Measurements from ENCODE around the gene DISP2.

DISP2 gene

DNA sequence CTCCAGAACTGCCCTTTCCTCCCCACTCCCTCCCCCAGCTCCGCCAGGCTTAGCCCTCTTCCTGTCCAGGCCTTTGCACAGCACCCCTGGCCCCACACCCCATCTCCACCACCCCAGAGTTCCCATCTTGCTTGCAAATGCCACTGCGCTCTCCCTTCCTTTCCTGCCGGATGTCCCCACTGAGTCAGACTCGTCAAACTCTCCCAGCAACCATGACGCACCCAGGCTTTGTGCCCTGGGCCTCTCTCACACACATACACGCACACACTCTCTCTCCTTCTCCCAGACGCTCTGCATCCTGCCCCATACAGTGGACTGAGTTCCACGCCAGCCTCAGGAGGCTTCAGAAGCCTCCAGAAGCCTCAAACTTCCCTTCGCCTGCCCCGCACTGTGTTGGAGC, 14.5 kb upstream of the DISP2 start:
- no peak for DNase-seq

DNA sequence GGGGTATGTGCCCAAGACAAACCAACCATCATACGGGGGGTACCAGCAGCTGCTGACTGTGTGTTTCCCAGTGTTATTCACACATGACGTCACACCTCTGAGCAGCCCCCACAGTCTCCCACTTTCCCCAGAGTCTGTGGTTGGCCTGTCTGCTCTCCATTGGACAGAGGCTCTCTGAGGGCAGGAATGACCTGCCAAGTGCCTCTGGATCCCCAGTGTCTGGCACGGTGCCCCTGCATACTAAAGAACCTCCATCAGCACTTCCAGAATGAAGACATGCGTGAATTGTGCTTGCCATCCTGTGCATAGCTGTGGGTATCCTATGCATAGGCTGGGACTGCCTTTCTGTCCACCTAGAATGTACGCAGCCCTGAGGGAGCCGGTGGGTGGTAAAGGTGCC, 13.8 kb upstream of the DISP2 start:
- no peak for DNase-seq

DNA sequence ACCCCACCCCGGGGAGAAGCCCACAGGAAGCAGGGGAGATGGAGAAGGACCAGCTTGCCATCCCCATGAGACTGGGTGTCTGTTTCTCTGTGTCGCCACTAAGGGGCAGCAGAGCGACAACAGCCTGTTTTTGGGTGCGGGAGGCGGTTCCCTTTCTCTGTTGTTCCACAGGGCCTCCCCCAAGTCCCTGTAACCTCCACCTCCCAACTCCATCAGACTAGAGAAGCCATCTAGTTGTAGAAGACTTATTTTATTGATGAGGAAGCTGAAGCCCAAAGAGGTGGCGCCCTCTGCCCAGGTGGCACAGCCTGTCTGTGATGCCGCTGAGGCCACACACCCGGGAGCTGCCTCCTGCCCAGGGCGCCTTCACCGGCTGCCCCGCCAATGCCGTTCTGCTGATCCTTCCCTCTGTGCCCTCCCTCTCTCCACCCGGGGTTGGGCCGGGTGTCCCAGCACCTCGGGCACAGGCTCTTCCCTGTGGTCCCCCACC, 13.3 kb upstream of the DISP2 start:
- DNase-seq: no peak

DNA sequence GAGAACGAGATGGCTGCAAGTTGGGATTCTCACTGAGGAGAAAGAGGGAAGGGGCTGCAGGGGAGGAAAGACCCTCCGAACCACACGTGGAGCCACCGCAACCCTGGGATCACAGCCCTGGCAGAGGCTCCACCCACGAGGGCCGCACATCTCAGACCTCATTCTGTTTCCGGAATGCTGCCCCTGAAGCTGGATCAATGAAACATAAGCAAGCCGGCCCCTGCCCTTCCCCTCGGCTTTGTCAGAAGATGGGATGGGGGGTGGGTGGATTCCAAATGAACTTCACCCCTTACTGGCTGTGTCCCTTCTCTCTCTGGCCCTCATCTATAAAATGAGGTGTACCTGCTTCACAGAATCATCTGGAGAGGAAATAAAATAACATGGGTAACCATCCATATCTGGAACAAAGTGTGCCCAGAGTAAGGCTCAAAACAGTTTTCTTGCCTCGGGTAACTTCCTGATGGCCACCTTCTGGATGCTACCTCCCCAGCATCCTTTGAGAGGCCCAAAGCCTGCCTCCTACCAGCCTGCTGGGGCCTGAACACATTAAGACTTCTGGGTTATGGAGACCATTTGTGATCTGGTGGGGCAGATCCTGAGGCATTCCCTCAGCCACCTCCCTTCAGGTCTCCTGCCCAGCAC, 12.7 kb upstream of the DISP2 start:
- no peak for DNase-seq

DNA sequence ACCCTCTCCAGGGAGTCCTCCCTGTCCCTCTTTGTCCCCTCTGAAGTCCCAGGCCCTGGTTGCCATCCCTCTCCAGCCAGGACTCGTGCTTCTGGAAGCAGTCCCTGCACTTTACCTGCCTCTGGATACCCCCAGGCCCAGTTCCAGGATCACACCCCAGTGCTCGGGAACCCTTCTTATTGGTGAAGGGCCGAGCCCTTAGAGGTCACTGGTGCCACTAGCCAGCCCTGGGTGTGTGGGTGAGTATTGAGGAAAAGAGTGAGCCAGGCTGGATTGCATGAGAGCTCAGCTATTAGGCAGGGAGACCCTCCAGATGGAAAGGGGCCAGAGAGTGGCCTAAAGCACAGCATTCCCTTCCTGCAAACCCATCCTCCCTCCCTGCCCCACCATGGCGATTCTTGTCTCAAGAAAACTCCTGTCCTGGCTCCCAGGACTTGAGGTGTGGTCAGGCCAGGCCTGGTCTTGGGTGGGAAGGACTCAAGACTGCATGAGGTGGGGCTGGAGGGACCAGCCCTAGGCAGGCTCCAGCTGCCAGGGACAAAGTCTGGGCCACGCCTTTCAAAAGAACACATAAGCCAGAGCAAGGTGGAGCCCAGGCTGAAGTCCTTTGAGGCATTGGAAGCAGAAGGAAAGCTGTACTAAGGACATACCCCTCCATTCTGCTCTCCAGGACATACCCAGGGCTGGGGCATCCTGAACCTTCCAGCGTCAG, 12.0 kb upstream of the DISP2 start:
- no peak for DNase-seq

DNA sequence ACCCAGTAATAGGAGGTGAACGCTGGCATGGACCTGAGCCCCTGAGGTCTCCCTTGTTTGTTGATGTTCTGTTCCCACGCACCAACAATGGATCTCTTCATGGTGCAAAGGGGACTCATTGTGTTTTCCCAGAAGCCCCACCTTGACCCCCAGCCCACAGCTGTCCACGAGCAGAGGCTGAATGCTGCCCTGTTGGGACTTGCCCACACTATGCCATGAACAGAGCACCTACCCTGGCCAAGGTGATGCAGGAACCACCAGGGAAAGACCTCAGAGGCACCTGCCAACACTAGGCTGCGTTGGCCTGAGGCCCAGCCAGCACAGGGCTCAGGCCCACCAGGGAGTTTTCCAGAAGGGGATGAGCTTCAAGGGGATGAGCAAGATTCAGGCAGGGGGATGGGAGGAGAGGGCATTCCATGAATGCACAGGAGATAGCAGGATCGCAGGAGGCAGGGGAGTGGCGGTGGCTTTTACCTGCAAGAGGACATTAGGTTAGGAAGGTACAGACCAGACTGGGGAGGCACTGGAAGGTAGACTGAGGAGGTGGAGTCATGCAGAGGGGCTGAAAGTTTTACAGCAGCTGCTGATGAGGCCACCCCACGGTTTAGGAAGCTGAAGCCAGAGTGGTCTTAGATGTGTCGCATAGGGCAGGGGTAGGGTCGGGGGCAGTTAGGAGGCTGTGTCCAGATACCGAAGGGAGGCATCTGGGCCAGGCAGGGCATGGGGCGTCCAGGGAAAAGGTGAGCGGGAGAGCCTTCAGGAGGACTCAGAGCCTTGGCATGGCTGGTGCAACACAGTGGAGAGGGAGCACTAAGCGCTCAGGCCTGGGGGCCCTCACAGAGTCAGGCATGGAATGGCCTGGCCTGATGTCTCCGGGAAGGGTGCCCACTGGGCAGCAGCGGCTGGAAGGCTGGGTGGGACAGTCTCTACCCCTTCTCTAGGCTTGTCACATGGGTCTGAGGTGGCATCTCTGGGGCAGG, 11.2 kb upstream of the DISP2 start:
- no peak for DNase-seq

DNA sequence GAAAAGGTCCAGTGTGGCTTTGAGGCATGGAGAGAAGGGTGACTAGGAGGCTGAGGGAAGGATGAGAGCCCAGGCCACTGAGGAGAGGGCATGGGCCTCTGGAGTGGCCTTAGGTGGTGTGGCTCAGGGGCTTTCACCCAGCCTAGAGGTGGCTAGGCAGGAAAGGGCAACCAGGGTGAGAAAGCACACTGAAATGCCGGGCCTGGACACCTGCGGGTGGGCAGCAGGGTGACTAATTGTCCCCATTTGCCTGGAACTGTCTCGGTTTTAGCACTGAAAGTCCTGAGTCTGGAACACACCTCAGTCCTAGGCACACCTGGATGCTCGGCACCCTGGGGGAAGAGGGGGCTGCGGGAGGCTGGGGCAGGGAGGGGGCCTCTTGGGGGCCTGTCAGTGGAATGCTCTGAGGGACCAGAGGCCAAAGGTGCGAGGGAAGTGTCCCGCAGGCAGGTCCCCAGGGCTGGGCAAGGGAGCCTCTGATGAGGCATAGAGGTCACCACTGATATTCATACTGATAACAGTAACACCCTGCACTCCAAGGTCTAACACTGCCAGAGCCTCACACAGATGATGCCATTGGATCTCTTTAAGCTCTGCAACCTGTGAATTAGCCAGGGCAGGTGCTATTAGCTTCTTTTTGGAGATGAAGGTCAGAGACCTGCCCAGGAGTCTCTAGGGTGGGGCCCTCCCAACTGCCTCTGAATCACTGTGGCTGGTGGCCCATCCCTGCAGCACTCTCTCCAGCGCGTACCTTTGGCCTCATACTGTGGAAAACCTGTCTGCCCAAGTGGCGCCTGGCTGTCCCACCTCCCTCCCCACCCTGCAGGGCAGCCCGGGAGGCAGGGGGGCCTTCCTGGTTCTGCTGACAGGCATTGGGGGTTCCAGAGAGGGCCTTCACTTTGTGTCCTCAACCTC, 10.2 kb upstream of the DISP2 start:
- DNase-seq: no peak

DNA sequence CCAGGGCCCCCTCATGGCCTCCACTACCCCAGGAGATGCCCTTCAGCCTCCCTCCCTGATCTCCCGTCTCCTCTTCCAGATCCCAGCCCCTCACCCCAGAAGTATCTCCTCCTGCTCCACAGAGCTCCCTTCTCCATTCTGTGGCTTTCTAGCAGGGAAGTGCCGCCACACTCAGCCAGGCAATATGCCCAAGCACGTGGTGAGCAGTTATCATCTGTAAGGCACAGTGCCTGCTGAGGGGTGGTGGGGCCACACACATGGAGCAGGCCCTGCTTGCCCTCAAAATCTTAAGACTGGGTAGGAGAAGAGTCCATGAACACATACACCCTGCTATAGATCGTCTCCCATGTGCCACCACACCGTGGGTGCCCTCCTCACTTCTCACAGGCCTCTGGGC, 9.5 kb upstream of the DISP2 start:
- no peak for DNase-seq

DNA sequence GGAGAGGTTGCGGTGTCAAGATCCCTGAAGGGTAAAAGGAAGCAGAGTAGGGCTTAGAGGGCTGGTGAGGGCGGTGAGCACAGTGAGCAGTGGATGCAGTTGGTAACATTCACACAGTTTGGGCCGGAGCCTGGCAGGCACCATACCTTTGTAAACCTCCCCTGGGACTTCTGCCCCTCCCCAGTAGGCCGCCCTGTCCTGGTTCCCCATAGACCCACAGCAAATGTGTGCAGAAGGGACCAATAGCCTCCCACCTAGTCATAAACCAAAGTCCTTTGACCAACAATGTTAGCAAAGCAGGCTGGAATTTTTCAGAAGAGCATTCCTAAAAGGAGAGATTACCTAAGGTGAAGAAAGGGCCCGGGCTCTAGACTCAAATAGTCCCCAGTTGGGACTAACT, 8.9 kb upstream of the DISP2 start:
- no peak for DNase-seq

DNA sequence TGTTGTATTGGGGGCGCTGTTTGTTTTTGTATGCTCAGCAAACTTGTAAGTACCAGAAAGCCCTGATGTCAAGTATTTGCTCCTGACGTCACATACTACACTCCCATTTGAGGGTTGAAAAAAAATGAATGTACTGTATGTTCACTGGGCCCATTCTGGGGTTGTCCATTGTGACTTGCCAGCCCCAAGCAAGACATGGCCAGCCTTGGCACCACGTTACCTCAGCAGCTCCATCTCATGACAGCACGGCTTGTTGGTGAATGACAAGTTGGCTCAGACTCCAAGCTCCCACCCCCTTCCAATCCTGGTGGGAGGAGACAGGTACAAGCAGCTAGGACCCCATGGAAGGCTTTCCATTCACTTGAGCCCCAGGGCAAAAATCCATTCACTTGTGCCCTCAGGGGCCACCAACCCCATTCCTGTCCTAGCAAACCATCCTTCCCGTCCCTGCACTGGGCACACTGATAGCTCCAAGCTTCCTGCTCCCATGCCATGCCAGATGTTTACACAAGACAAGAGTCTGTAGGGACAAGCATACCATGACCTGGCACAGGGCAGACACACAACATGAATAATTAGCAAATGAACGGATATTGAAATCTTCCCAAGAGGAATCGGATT, 5.6 kb upstream of the DISP2 start:
- no peak for DNase-seq

DNA sequence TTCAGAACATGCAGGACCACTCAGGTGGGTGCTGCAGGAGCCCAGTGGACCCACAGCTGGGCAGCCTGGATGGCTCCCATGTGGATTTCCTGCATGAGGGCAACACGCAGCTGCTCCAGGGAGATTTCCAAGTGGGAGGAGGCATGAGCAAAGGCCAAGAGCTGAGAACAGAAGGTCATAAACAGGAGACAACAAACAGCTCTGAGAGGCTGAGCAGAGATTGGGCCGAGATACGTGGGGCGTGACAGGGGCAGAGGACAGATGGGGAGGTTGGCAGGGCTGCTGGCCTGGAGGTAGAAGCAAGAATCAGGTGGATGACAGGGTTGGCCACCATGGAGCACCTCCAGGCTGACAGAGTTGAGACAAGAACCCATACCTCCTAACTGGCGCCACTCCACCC, 4.3 kb upstream of the DISP2 start:
- no peak for DNase-seq

DNA sequence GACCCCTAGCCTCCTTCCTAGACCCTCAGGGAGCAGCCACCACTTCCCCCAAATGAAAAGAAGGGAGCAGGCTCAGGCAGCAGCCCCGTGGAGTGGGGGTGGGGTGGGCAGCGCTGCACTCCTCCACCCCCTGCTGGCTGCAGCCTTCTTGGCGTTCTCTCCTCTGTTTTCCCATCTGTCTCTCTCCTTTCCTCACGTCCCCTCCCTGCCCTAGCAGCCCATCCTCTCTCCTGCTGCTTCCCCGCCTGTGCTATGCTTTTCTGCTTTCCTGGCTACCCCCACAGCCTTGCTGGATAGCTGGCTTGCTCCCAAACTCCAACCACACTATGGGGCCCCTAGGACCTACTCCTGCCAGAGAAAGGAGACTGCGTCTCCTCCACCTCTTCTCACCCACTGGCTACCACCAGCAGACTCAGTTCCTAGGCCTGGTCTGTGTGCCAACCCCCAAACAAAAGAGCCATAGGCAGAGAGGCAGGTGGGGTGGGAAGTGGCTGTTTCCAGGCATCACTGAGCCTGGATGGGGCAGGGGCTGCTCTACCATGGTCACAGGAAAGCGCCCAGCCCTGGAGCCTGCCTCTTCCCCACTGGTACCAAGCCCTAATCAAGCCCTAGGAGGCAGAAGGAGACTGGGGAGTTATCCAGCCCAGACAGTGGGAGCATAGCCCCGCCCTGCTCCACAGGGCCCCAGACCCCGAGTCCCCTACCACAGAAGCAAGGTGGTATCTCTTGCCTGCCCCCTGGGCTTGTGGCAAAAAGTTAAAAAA, 3.4 kb upstream of the DISP2 start:
- no peak for DNase-seq

DNA sequence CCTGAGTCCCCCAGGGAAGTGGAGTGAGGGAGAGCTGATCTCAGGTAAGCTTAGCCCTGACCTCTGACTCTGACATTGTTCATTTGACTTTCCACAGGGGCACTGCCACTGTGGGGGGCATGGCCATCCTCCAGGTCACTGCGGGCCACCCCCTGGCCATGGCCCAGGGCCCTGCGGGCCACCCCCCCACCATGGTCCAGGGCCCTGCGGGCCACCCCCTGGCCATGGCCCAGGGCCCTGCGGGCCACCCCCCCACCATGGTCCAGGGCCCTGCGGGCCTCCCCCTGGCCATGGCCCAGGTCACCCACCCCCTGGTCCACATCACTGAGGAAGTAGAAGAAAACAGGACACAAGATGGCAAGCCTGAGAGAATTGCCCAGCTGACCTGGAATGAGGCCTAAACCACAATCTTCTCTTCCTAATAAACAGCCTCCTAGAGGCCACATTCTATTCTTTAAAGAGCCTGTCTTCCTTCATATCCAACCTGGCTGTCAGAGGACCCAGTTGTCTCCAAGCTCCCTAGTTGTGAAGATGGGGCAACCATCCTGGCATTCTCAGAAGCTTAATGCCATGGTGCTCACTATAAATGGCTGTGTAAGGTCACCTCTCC, 1.9 kb upstream of the DISP2 start:
- DNase-seq: no peak

DNA sequence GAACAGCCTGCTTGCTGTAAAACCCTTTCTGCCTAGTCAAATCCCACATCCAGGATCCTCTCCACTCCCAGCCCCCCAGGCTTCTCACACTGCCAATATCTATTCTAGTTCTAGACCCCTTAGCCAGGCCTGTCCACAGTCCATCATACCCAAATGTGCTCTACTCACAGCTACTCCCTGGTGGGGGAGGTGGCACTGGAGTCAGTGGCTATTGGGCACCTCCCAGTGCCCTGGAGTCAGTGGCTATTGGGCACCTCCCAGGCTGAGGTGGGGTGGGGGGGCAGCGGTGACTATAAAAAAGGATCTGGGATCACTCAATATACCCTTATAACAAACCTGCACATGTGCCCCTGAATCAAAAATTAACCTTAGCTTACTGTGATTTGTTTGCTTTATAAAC, 773 bp upstream of the DISP2 start:
- DNase-seq: no peak

DNA sequence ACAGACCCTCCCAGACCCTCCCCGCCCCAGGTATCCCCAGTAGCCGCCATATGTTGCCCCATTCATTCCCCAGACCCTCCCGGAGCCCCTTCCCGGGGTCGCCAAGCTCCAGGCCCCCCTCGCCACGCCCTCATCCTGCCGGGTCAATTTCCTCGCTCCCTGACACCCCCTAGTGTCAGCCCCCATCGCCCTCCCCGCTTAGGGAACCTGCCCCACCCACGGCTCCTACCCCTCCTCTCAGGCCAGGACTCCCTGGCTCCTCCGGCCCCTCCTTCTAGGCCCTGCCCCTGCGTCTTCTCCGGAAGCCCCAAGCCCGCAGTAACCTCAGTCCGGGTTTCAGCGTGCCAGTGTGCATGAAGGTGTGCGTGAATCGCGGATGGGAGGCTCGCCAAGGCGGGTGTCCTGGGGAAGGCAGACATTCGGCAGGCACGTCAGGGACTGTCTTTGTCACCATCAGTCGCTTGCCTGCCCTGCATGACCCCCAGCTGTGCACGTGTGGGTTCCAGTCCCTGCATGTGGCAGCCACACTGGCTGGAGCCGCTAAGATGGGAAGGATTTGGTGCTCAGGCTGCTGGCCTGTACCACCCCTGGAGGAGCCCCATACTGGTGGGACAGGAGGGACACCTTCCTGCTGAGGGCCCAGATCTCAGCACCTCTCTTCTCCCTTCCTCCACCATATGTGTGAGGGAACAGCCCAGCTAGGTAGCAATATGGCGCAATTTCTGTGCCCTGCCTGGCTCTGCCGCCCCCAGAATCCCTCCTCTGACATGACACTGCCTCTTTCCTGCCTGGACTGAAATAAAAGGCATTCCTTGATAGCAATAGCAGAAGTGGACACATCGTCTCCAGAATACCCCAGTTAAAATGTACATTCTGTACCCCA, 693 bp downstream of the DISP2 start:
- DNase-seq: no peak

DNA sequence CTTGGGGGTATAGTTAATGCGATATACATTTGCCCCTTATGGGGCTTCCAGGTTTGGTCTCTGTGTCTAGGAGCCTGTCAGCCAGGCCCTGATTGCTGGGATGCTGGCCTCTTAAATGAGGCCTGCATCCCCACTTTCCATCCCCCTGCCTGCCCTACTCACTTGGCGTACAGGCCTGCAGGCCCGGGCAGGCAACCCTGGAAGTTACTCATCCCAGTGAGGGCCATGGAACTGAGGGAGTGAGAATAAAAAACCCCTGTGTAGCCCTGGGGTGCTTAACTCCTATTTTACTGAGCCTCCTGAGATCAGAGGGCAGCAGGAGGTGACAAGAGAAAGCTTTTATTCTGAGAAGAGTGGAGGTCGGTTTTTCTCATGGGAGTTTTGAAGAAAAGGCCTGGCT, 2.0 kb downstream of the DISP2 start:
- no peak for DNase-seq

DNA sequence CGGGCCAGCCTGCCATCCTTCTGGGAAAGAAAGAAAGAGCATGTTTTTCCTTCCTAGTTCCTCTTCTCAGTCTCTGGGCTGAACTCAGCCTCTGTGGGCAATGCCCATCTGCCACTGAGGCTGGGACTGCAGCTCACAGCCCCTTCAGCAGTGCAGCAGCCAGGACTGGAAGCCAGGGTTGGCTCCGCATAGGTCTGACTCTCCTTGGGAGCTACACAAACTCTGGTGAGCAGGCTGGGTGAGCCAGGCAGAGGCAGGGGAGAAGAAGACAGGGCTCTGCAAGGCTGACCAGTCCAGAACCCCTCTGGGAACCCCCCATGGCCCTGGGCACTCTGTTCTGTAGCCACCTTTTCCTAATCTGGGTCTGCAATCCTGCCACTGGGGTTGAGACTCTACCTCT, 3.6 kb downstream of the DISP2 start:
- DNase-seq: no peak

DNA sequence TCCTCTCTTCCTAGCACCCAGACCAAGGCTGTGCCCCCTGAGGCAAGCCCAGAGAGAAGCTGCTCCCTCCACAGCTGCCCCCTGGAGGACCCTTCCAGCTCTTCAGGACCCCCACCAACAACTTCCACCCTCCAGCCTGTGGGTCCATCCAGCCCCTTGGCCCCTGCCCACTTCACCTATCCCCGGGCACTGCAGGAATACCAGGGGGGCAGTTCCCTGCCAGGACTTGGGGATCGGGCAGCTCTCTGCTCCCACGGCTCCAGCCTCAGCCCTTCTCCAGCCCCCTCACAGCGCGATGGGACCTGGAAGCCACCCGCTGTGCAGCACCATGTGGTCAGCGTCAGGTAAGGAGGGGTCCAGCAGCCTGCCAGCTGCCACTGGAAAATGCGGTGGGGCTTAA, 5.6 kb downstream of the DISP2 start:
- no peak for DNase-seq

DNA sequence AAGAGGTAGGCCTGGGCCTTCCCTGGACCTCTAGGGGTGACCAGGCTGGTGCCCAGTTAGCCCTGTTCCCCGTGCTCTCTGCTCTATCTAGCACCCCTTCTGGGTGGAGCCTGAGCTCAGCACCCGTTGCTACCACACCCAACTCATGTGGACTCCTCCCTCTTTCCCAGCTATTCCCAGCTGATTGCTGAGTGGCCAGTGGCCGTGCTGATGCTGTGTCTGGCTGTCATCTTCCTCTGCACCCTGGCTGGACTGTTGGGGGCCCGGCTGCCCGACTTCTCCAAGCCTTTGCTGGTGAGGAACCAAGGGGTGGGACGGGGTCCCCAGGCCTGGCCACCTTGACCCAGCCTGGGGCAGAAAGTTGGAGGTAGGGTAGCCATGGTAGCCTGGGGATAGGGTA, 6.2 kb downstream of the DISP2 start:
- no peak for DNase-seq

DNA sequence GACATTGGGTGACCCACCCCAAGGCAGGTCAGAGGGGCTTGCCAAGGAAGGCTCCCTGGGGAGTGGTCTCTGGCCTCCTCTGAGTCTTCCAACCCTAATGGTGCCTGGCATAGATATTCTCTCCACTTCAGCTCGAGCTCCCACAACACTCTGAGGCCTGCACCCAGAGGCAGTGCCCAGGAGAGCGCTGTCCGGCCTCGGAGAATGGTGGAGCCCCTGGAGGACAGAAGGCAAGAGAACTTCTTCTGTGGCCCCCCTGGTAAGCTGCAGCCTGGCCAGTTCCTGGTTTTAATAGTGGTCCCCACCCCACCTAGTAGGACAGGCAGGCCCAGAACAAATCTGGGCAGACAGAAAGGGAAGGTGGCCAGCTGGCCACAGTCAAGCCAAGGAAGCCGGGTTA, 7.0 kb downstream of the DISP2 start:
- DNase-seq: no peak

All from left hindlimb (tissue), 1 donor.